Endothelial cell of umbilical vein (primary cell): Measurements from ENCODE around the gene CSNK1D.

Source experiments
- EZH2 ChIP-seq: IDR thresholded peaks from 2 replicates; pipeline ENCODE4 v1.6.1; 2012; ENCODE audit warnings: borderline replicate concordance, low read depth, mild to moderate bottlenecking, moderate library complexity, low read length, inconsistent platforms; ENCODE audit not compliant: severe bottlenecking
- POLR2AphosphoS5 ChIP-seq: IDR thresholded peaks from 2 replicates; pipeline ENCODE4 v1.6.1; 2012; ENCODE audit warnings: low read depth, mild to moderate bottlenecking, control low read depth, low read length, moderate library complexity; ENCODE audit not compliant: insufficient read depth
- TF ChIP-seq, protein P1 (sequence below), 2 donors: IDR thresholded peaks; 1 replicate in 1 of 2; 2 replicates in 1 of 2; pipeline ENCODE4 v1.5.1; 2011; ENCODE audit warnings: low read length in 2 of 2, mild to moderate bottlenecking in 2 of 2, moderate library complexity in 2 of 2, control low read depth in 1 of 2, inconsistent platforms in 1 of 2, low read depth in 1 of 2; ENCODE audit not compliant: insufficient read depth in 1 of 2; ENCODE audit errors: extremely low read depth in 1 of 2

DNA sequence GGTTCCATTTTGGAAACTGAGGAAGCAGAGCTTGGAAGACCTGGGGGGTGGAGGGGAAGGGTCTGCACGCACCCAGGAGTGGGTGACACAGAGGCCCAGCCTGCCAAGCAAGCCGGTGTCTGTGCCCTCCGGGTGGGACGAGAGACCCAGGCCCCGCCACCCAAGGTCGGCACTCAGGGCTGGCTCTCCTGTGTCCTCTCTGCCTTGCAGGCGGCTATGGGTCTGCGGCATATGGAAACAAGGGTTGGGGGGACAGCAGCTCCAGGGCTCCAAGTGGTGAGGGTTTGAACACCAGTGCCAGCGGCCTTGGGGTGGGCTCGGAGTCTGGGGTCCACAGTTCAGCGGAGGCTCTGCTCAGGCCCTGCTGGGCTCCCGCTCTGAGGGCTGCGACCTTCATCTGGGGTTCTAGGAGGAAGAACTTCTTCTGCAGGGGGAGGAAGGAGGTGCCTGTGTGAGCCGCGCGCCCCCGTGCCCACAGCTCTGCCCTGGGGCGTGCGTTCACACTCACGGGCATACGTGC is 48.5 kb upstream of the CSNK1D start:
- TF ChIP-seq, protein P1, sequence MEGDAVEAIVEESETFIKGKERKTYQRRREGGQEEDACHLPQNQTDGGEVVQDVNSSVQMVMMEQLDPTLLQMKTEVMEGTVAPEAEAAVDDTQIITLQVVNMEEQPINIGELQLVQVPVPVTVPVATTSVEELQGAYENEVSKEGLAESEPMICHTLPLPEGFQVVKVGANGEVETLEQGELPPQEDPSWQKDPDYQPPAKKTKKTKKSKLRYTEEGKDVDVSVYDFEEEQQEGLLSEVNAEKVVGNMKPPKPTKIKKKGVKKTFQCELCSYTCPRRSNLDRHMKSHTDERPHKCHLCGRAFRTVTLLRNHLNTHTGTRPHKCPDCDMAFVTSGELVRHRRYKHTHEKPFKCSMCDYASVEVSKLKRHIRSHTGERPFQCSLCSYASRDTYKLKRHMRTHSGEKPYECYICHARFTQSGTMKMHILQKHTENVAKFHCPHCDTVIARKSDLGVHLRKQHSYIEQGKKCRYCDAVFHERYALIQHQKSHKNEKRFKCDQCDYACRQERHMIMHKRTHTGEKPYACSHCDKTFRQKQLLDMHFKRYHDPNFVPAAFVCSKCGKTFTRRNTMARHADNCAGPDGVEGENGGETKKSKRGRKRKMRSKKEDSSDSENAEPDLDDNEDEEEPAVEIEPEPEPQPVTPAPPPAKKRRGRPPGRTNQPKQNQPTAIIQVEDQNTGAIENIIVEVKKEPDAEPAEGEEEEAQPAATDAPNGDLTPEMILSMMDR (IDR thresholded peaks at IDR 0.05; ENCODE audit: extremely low read depth in 1 of 2, insufficient read depth in 1 of 2, low read depth in 1 of 2, low read length in 2 of 2) = no peak
- TF ChIP-seq EZH2 (no peak), POLR2AphosphoS5 (no peak)
